ENCODE data around the gene MYMX. TPM values are rescaled to one million over a fixed set of nuclear protein-coding genes. Genes with fewer than 3 reads are reported as not detected.

Gene MYMX
- total RNA-seq, 1 experiment from 2014 or later: not detected

GRCh38 chr6:44247338-44248302 lies 30.9 kb downstream of the MYMX start:
- intact Hi-C loops (cut with micrococcal nuclease; ENCODE audit: unreplicated experiment): no loop called here
- H3K36me3 ChIP-seq (ENCODE audit: insufficient read depth, low read length, poor library complexity, severe bottlenecking): peaks cover 48% of the 10 kb centered on the region
- no TSS peak for BruUV-seq (replicated peaks)

DNA sequence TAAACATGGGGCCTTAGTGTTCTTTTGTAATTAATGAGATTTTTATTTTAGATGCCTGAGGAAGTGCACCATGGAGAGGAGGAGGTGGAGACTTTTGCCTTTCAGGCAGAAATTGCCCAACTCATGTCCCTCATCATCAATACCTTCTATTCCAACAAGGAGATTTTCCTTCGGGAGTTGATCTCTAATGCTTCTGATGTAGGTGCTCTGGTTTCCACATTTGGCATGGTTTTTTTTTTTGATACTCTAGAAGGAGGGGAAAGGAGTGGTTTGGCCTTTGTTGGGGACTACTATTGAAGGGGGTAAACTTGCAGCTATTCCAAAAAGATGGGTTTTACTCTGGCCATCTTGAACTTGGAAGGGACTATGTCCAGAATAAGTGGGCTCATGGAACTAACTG lies 31.9 kb downstream of the MYMX start:
- H3K4me1 ChIP-seq (ENCODE audit: insufficient read depth, low read length, poor library complexity, severe bottlenecking): peaks cover 20% of the 10 kb centered on the region
- H3K27ac ChIP-seq (ENCODE audit: low read depth, low read length, poor library complexity, severe bottlenecking): peak overlapping the region; percentile 95
- DNase-seq (ENCODE audit: low spot score): no peak
- H3K4me3 ChIP-seq (ENCODE audit: low read depth, low read length, poor library complexity, severe bottlenecking): peak overlapping the region; percentile 80
- H3K27me3 ChIP-seq (replicated peaks; ENCODE audit: insufficient read depth, low read depth, low read length, poor library complexity): no peaks in the 10 kb centered on the region
- BruUV-seq (replicated peaks): no TSS peak
- peaks cover 58% of the 10 kb centered on the region for H3K36me3 ChIP-seq (ENCODE audit: insufficient read depth, low read length, poor library complexity, severe bottlenecking)
- CTCF ChIA-PET: no interaction called here
- POLR2A ChIA-PET (ENCODE audit: low non-redundant PET): no interaction called here
- intact Hi-C loops (cut with micrococcal nuclease; ENCODE audit: unreplicated experiment): no loop called here
- H3K9me3 ChIP-seq (ENCODE audit: low read depth, low read length, poor library complexity, severe bottlenecking): no peaks in the 10 kb centered on the region
- TF ChIP-seq, protein P1, sequence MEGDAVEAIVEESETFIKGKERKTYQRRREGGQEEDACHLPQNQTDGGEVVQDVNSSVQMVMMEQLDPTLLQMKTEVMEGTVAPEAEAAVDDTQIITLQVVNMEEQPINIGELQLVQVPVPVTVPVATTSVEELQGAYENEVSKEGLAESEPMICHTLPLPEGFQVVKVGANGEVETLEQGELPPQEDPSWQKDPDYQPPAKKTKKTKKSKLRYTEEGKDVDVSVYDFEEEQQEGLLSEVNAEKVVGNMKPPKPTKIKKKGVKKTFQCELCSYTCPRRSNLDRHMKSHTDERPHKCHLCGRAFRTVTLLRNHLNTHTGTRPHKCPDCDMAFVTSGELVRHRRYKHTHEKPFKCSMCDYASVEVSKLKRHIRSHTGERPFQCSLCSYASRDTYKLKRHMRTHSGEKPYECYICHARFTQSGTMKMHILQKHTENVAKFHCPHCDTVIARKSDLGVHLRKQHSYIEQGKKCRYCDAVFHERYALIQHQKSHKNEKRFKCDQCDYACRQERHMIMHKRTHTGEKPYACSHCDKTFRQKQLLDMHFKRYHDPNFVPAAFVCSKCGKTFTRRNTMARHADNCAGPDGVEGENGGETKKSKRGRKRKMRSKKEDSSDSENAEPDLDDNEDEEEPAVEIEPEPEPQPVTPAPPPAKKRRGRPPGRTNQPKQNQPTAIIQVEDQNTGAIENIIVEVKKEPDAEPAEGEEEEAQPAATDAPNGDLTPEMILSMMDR (conservative IDR thresholded peaks at IDR 0.05; ENCODE audit: low read depth, low read length): no peak
- TF ChIP-seq EZH2 (IDR thresholded peaks at IDR 0.05; ENCODE audit: borderline replicate concordance, low read depth, low read length, poor library complexity, severe bottlenecking): no peak

More at GRCh38 chr6:44247338-44248302, 30.9 kb downstream of the MYMX start:
- TF ChIP-seq EZH2 (IDR thresholded peaks at IDR 0.05; ENCODE audit: borderline replicate concordance, low read depth, low read length, poor library complexity, severe bottlenecking): no peak
- TF ChIP-seq, protein P1 (conservative IDR thresholded peaks at IDR 0.05; ENCODE audit: low read depth, low read length): no peak
- H3K27me3 ChIP-seq (replicated peaks; ENCODE audit: insufficient read depth, low read depth, low read length, poor library complexity): no peaks in the 10 kb centered on the region
- H3K27ac ChIP-seq (ENCODE audit: low read depth, low read length, poor library complexity, severe bottlenecking): peak overlapping the region; percentile 95
- peak overlapping the region; percentile 80 for H3K4me3 ChIP-seq (ENCODE audit: low read depth, low read length, poor library complexity, severe bottlenecking)
- H3K9me3 ChIP-seq (ENCODE audit: low read depth, low read length, poor library complexity, severe bottlenecking): no peaks in the 10 kb centered on the region
- H3K4me1 ChIP-seq (ENCODE audit: insufficient read depth, low read length, poor library complexity, severe bottlenecking): peaks cover 20% of the 10 kb centered on the region
- CTCF ChIA-PET: interaction anchor here (0.6 to 1.0 kb wide), 2 partner anchors 9 to 19 kb away, joined by 3 to 4 read pairs; partner anchors contain the start of gene SLC35B2
- POLR2A ChIA-PET (ENCODE audit: low non-redundant PET): interaction anchor here (0.5 to 1.3 kb wide), 5 partner anchors 9 to 130 kb away, joined by 3 to 9 read pairs (median 5); partner anchors contain the start of gene SLC35B2
- peak; percentile 65 for DNase-seq (ENCODE audit: low spot score)

GRCh38 chr6:44249082-44249748 lies 32.5 kb downstream of the MYMX start:
- DNase-seq (ENCODE audit: low spot score): no peak
- no TSS peak for BruUV-seq (replicated peaks)
- ChIA-PET CTCF (no interaction called here), POLR2A (ENCODE audit: low non-redundant PET) (no interaction called here)
- H3K4me3 ChIP-seq (ENCODE audit: low read depth, low read length, poor library complexity, severe bottlenecking): peak overlapping the region; percentile 80
- peaks cover 64% of the 10 kb centered on the region for H3K36me3 ChIP-seq (ENCODE audit: insufficient read depth, low read length, poor library complexity, severe bottlenecking)
- no peaks in the 10 kb centered on the region for H3K27me3 ChIP-seq (replicated peaks; ENCODE audit: insufficient read depth, low read depth, low read length, poor library complexity)
- no peak for TF ChIP-seq EZH2 (IDR thresholded peaks at IDR 0.05; ENCODE audit: borderline replicate concordance, low read depth, low read length, poor library complexity, severe bottlenecking)
- TF ChIP-seq, protein P1 (conservative IDR thresholded peaks at IDR 0.05; ENCODE audit: low read depth, low read length): no peak
- intact Hi-C loops (cut with micrococcal nuclease; ENCODE audit: unreplicated experiment): no loop called here
- H3K4me1 ChIP-seq (ENCODE audit: insufficient read depth, low read length, poor library complexity, severe bottlenecking): peaks cover 20% of the 10 kb centered on the region
- H3K27ac ChIP-seq (ENCODE audit: low read depth, low read length, poor library complexity, severe bottlenecking): peak overlapping the region; percentile 30
- no peaks in the 10 kb centered on the region for H3K9me3 ChIP-seq (ENCODE audit: low read depth, low read length, poor library complexity, severe bottlenecking)

Measured in A673 (cell line).